Endothelial cell of umbilical vein (primary cell): Measurements from ENCODE around the gene STARD4. TPM values are rescaled to one million over a fixed set of nuclear protein-coding genes. Genes with fewer than 3 reads are reported as not detected.

Experiments used
- BruUV-seq: library from RNA; stranded (reverse); fragments of 400-500 nt; replicated peaks from 2 replicates; lab custom pipeline; 2021; lab: Mats Ljungman, UMichigan
- CTCF ChIA-PET: fragments of 300-600, 350-600 bp; sonication (Branson Sonifier 250); formaldehyde crosslinking; loops from one replicate; lab custom pipeline; 2021; ENCODE audit warnings: antibody characterized with exemption, inconsistent platforms; lab: Charles Lee
- POLR2A ChIA-PET: fragments of 300-600, 350-600 bp; sonication (Branson Sonifier 250); formaldehyde crosslinking; loops from one replicate; lab custom pipeline; 2021; ENCODE audit warnings: antibody characterized with exemption, inconsistent platforms; lab: Charles Lee
- DNase-seq: peaks from one replicate; pipeline ENCODE4 v3.0.0-alpha.2; 2011; ENCODE audit warnings: low read depth, low spot score
- FAIRE-seq: peaks from 2 replicates; lab custom pipeline; 2011; peaks lifted over from hg19 to GRCh38; lab: Jason Lieb, UNC
- H2AFZ ChIP-seq: 2 replicates; pipeline ENCODE4 v1.6.0; 2012; ENCODE audit warnings: low read depth, low read length, control low read depth, inconsistent platforms
- H3K27ac ChIP-seq: 2 replicates; pipeline ENCODE4 v1.5.1; 2011; ENCODE audit warnings: low read depth, mild to moderate bottlenecking, control low read depth, low read length, moderate library complexity; ENCODE audit not compliant: insufficient read depth
- H3K27me3 ChIP-seq, 2 experiments: 2 replicates each; pipeline versions ENCODE4 v1.6.0 to v1.6.1; 2011; ENCODE audit warnings: low read length in 2 of 2, mixed read lengths in 1 of 2; ENCODE audit not compliant: control insufficient read depth in 2 of 2, insufficient read depth in 2 of 2
- H3K36me3 ChIP-seq, 2 experiments: 2 replicates in 1 of 2; 3 replicates in 1 of 2; pipeline ENCODE4 v1.5.1; 2011; ENCODE audit warnings: low read length in 2 of 2, mild to moderate bottlenecking in 1 of 2, moderate library complexity in 1 of 2; ENCODE audit not compliant: control insufficient read depth in 2 of 2, insufficient read depth in 2 of 2; ENCODE audit errors: extremely low read depth in 1 of 2
- H3K4me1 ChIP-seq: 3 replicates; pipeline ENCODE4 v1.5.1; 2011; ENCODE audit warnings: mild to moderate bottlenecking, low read length; ENCODE audit not compliant: control insufficient read depth, insufficient read depth; ENCODE audit errors: extremely low read depth
- H3K4me2 ChIP-seq: 2 replicates; pipeline ENCODE4 v1.6.1; 2011; ENCODE audit warnings: low read length, control low read depth, mixed read lengths; ENCODE audit not compliant: insufficient read depth
- H3K4me3 ChIP-seq, 3 experiments: fragments of 200-600 bp in 1 of 3; sonication (generic), shearing (Covaris generic) in 1 of 3; replicated peaks in 1 of 3; 2 replicates each; pipeline ENCODE4 v1.5.1; 2011 to 2016; ENCODE audit warnings: control low read depth in 3 of 3, low read length in 3 of 3, mild to moderate bottlenecking in 2 of 3, inconsistent platforms in 1 of 3, low read depth in 1 of 3, moderate library complexity in 1 of 3; ENCODE audit not compliant: insufficient read depth in 1 of 3
- H3K79me2 ChIP-seq: 2 replicates; pipeline ENCODE4 v1.6.0; 2012; ENCODE audit warnings: low read length, inconsistent platforms; ENCODE audit not compliant: control insufficient read depth, insufficient read depth
- H3K9ac ChIP-seq: replicated peaks from 2 replicates; pipeline ENCODE3; 2011; ENCODE audit warnings: low read length, control low read depth; ENCODE audit not compliant: insufficient read depth; ENCODE audit errors: extremely low read depth
- H3K9me1 ChIP-seq: replicated peaks from 3 replicates; pipeline ENCODE4 v1.6.0; 2011; ENCODE audit warnings: mild to moderate bottlenecking, low read length; ENCODE audit not compliant: control insufficient read depth, insufficient read depth; ENCODE audit errors: extremely low read depth
- H3K9me3 ChIP-seq: replicated peaks from 2 replicates; pipeline ENCODE4 v1.5.1; 2012; ENCODE audit warnings: low read length, inconsistent platforms; ENCODE audit not compliant: control insufficient read depth, insufficient read depth
- H4K20me1 ChIP-seq: replicated peaks from 2 replicates; pipeline ENCODE3; 2011; ENCODE audit warnings: mild to moderate bottlenecking, low read length; ENCODE audit not compliant: control insufficient read depth, insufficient read depth; ENCODE audit errors: extremely low read depth
- MYC ChIP-seq: IDR thresholded peaks from one replicate; pipeline ENCODE4 v1.6.1; 2011; ENCODE audit warnings: mild to moderate bottlenecking, low read depth, low read length
- POLR2A ChIP-seq: IDR thresholded peaks from 2 replicates; pipeline ENCODE4 v1.6.1; 2012; ENCODE audit warnings: low read depth, mild to moderate bottlenecking, control low read depth, low read length
- POLR2AphosphoS5 ChIP-seq: IDR thresholded peaks from 2 replicates; pipeline ENCODE4 v1.6.1; 2012; ENCODE audit warnings: low read depth, mild to moderate bottlenecking, control low read depth, low read length, moderate library complexity; ENCODE audit not compliant: insufficient read depth
- dilution Hi-C: fragments of 300-500 bp; cut with MboI; formaldehyde crosslinking; loops from one replicate; pipeline ENCODE4 v1.15.0; 2019; ENCODE audit warnings: low sequenced_read_pairs; ENCODE audit not compliant: extremely low pct_ligation_motif_present
- intact Hi-C: fragments of 100-400 bp; cut with micrococcal nuclease; formaldehyde crosslinking; loops from one replicate; pipeline ENCODE4 v1.10.0; 2022
- polyA plus RNA-seq, 4 experiments: library from polyadenylated mRNA; depleted of rRNA in 3 of 4; stranded (reverse) in 3 of 4; unstranded in 1 of 4; fragments of >200 nt; gene quantifications; 2 replicates each; pipeline versions ENCODE4 v1.2.1 to v1.2.3, GENCODE V29; 2011 to 2012; ENCODE audit warnings: missing spikeins in 1 of 4
- total RNA-seq: library from RNA; stranded (reverse); gene quantifications from 2 replicates; pipeline ENCODE4 v1.2.3, GENCODE V29; 2021

The STARD4 gene
- total and polyA plus RNA-seq, 2 donors (not counting 3 experiments of a cell fraction or from before 2014, with no cell fraction given), result 33.6 to 77.1 TPM

DNA sequence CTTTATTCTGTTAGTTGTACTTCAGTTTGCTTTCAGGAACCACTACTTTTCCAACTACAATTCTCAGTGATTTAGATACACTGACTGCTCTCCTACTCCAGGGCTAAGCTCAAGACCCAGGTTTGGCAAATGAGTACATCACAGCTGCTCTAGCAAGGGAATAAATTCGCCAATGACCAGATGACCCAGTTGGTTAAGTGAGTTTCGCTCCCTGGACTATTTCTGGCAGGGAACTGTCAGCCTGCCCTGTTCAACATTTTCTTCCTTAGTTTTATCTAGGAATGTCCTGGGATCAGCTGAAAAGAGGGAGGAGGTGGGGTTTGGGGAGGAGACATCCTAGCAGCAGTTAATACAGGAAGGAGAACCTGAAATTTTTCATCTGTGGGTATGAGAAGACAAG lies 6.4 kb upstream of the STARD4 start:
- POLR2A ChIA-PET, result no interaction called here
- peaks cover 2% of the 10 kb centered on the region for H3K4me1 ChIP-seq
- TF ChIP-seq POLR2A (no peak), MYC (no peak)

DNA sequence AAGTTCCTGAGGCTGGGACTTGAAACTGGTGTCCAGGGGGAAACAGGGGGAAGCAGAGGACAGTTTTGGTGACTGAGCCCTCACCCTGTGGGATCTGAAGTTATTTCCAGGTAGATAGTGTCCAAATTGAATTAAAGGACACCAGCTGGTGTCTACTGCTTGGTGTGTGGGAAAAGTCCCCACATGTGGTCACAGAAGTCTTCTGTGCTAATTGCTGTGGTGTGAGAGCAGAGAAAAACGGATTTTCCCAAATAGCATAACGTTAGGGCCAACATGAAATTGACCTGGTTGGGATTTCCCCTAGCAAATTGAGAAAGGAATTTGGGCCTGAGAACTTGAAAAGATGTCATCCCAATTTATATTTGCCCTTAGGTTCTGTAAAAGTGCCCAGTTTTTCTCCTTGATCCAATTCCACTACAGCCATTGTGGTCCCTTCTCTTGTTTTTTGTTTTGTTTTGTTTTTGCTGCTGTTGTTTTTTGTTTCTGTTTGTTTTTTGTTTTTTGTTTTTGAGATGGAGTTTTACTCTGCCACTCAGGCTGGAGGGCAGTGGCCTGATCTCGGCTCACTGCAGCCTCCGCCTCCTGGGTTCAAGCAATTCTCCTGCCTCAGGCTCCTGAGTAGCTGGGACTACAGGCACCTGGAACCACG lies 5.6 kb upstream of the STARD4 start:
- H3K27ac ChIP-seq, result no peak overlapping the region
- no peak for DNase-seq
- H4K20me1 ChIP-seq, result no peaks in the 10 kb centered on the region
- no peak for FAIRE-seq
- no peaks in the 10 kb centered on the region for H3K9me1 ChIP-seq
- ChIA-PET CTCF (interaction anchor here (1.2 to 3.0 kb wide), 2 partner anchors 8 to 14 kb away, joined by 3 to 19 read pairs; no protein-coding TSS in a partner anchor), POLR2A (no interaction called here)
- H3K9me3 ChIP-seq, result no peaks in the 10 kb centered on the region
- peaks cover 10% of the 10 kb centered on the region for H3K4me1 ChIP-seq
- no peak overlapping the region for H3K9ac ChIP-seq
- TF ChIP-seq POLR2AphosphoS5, result no peak
- H3K27me3 ChIP-seq, result no peaks in the 10 kb centered on the region
- dilution Hi-C loops (no loop called here), intact Hi-C loops (loop anchor here (2.0 to 10.0 kb wide), 3 partner anchors 25 to 817 kb away; no protein-coding TSS in a partner anchor)
- no peak overlapping the region for H3K4me2 ChIP-seq
- no TSS peak for BruUV-seq
- no peaks in the 10 kb centered on the region for H3K79me2 ChIP-seq
- no peak overlapping the region for H2AFZ ChIP-seq
- no peaks in the 10 kb centered on the region for H3K36me3 ChIP-seq
- no peak overlapping the region for H3K4me3 ChIP-seq

More for the DNA sequence above, 6.4 kb upstream of the STARD4 start:
- H3K9me1 ChIP-seq, result no peaks in the 10 kb centered on the region
- H3K27me3 ChIP-seq, result no peaks in the 10 kb centered on the region
- CTCF ChIA-PET, result interaction anchor here (1.2 to 3.0 kb wide), 2 partner anchors 9 to 13 kb away, joined by 3 to 19 read pairs; no protein-coding TSS in a partner anchor
- H2AFZ ChIP-seq, result no peak overlapping the region
- H3K9me3 ChIP-seq, result no peaks in the 10 kb centered on the region
- no peak for FAIRE-seq
- H3K4me2 ChIP-seq, result no peak overlapping the region
- H3K36me3 ChIP-seq, result no peaks in the 10 kb centered on the region
- H3K79me2 ChIP-seq, result no peaks in the 10 kb centered on the region
- H3K4me3 ChIP-seq, result no peak overlapping the region
- dilution Hi-C loops, result no loop called here
- intact Hi-C loops, result loop anchor here (10.0 kb wide), 2 partner anchors 764 to 816 kb away; no protein-coding TSS in a partner anchor
- BruUV-seq, result no TSS peak
- no peak for DNase-seq
- H3K27ac ChIP-seq, result no peak overlapping the region
- H4K20me1 ChIP-seq, result no peaks in the 10 kb centered on the region
- no peak overlapping the region for H3K9ac ChIP-seq
